K562 (cell line): Measurements from ENCODE around the gene RNF223. TPM values are rescaled to one million over a fixed set of nuclear protein-coding genes. Genes with fewer than 3 reads are reported as not detected.

Experiments used
- ATF7 ChIP-seq: fragments of 450-650 bp; IDR thresholded peaks from 2 replicates; pipeline ENCODE4 v1.7.1; 2014; ENCODE audit warnings: mild to moderate bottlenecking, moderate library complexity
- BCOR ChIP-seq: fragments of 450-650 bp; IDR thresholded peaks from 2 replicates; pipeline ENCODE4 v1.6.1; 2016
- CBX3 ChIP-seq, 2 experiments: IDR thresholded peaks; 1 replicate in 1 of 2; 2 replicates in 1 of 2; pipeline ENCODE4 v1.6.1; 2012; ENCODE audit warnings: inconsistent platforms in 2 of 2, low read length in 2 of 2, borderline replicate concordance in 1 of 2, control low read depth in 1 of 2
- EHMT2 ChIP-seq: fragments of 450-650 bp; IDR thresholded peaks from 2 replicates; pipeline ENCODE4 v1.6.1; 2018; ENCODE audit warnings: antibody characterized with exemption
- FOXK2 ChIP-seq, 2 experiments: fragments of 450-650 bp; IDR thresholded peaks in 1 of 2; conservative IDR thresholded peaks in 1 of 2; 2 replicates each; pipeline ENCODE4 v1.6.1; 2016; ENCODE audit warnings: low read depth in 2 of 2, mild to moderate bottlenecking in 1 of 2
- KLF6 ChIP-seq: fragments of 250-450 bp; sonication (Bioruptor Pico); IDR thresholded peaks from 2 replicates; pipeline ENCODE4 v1.4.0; 2020; ENCODE audit warnings: mild to moderate bottlenecking, moderate library complexity, borderline replicate concordance
- MEIS2 ChIP-seq: fragments of 450-650 bp; IDR thresholded peaks from 2 replicates; pipeline ENCODE4 v1.6.1; 2014; ENCODE audit warnings: mild to moderate bottlenecking; ENCODE audit not compliant: partially characterized antibody
- POLR2AphosphoS5 ChIP-seq: IDR thresholded peaks from 2 replicates; pipeline ENCODE4 v1.6.1; 2011; ENCODE audit warnings: mild to moderate bottlenecking, low read depth, low read length, moderate library complexity; ENCODE audit not compliant: control insufficient read depth, insufficient read depth
- POLR2G ChIP-seq: fragments of 200-400 bp; formaldehyde crosslinking; IDR thresholded peaks from 2 replicates; pipeline ENCODE4 v1.6.1; 2017; ENCODE audit warnings: low read depth, mild to moderate bottlenecking, antibody characterized with exemption, low read length, moderate library complexity
- STAT5A ChIP-seq: IDR thresholded peaks from 2 replicates; pipeline ENCODE4 v1.6.1; 2012; ENCODE audit warnings: low read length, inconsistent platforms, borderline replicate concordance
- TEAD4 ChIP-seq, 2 experiments: sonication (generic) in 1 of 2; formaldehyde crosslinking in 1 of 2; IDR thresholded peaks; 2 replicates each; pipeline versions ENCODE4 v1.6.1 to v1.8.0; 2012 to 2022; ENCODE audit warnings: borderline replicate concordance in 1 of 2, inconsistent platforms in 1 of 2, low read length in 1 of 2, mild to moderate bottlenecking in 1 of 2, missing genetic modification reagents in 1 of 2
- TRIM24 ChIP-seq, 2 experiments: fragments of 450-650 bp; IDR thresholded peaks; 2 replicates each; pipeline ENCODE4 v1.6.1; 2016
- ZBED1 ChIP-seq: IDR thresholded peaks from 2 replicates; pipeline ENCODE4 v1.6.1; 2014
- polyA plus RNA-seq, 8 experiments: library from polyadenylated mRNA; depleted of rRNA in 4 of 8; stranded (reverse) in 5 of 8; unstranded in 3 of 8; fragments of >200 nt; fragmentation: Nextera tagmentation in 2 of 8; fragmentation: Illumina TruSeq in 1 of 8; extraction: Ambion mirVana in 2 of 8; extraction: Trizol in 1 of 8; gene quantifications; 2 replicates each; pipeline versions ENCODE4 v1.2.1 to v1.2.3, GENCODE V29; 2011 to 2014; ENCODE audit warnings: inconsistent platforms in 1 of 8, missing spikeins in 1 of 8
- total RNA-seq, 7 experiments: library from RNA; depleted of rRNA in 6 of 7; stranded (reverse); fragments of >200 nt in 6 of 7; fragmentation: Illumina TruSeq in 2 of 7; extraction: Trizol in 2 of 7; gene quantifications; 2 replicates each; pipeline versions ENCODE4 v1.2.1 to v1.2.3, GENCODE V29; 2011 to 2021; ENCODE audit warnings: low replicate concordance in 1 of 7
- TF ChIP-seq, protein P1 (sequence below): fragments of 450-650 bp; IDR thresholded peaks from 2 replicates; pipeline ENCODE4 v1.6.1; 2018; ENCODE audit not compliant: partially characterized antibody
- TF ChIP-seq, protein P2 (sequence below): fragments of 450-650 bp; IDR thresholded peaks from 2 replicates; pipeline ENCODE4 v1.6.1; 2014; ENCODE audit warnings: low read depth, mild to moderate bottlenecking, moderate library complexity, borderline replicate concordance
- TF ChIP-seq, protein P3 (sequence below): fragments of 250-450 bp; sonication (Bioruptor Pico); IDR thresholded peaks from 2 replicates; pipeline ENCODE4 v1.5.0; 2020; ENCODE audit warnings: mild to moderate bottlenecking, borderline replicate concordance
- TF ChIP-seq, protein P4 (sequence below): fragments of 200-800 bp; sonication (Bioruptor generic); IDR thresholded peaks from 2 replicates; pipeline ENCODE4 v1.6.1; 2017; ENCODE audit warnings: missing genetic modification characterization, missing compliant biosample characterization
- TF ChIP-seq, protein P5 (sequence below): fragments of 450-650 bp; formaldehyde crosslinking; IDR thresholded peaks from 2 replicates; pipeline ENCODE4 v1.4.0; 2020; ENCODE audit warnings: mild to moderate bottlenecking, moderate library complexity

The RNF223 gene
- total and polyA plus RNA-seq, 9 of the 15 experiments (the other 6 are each of a cell fraction or from before 2014, with no cell fraction given), result 0.04 to 0.32 TPM; not detected in 7

DNA sequence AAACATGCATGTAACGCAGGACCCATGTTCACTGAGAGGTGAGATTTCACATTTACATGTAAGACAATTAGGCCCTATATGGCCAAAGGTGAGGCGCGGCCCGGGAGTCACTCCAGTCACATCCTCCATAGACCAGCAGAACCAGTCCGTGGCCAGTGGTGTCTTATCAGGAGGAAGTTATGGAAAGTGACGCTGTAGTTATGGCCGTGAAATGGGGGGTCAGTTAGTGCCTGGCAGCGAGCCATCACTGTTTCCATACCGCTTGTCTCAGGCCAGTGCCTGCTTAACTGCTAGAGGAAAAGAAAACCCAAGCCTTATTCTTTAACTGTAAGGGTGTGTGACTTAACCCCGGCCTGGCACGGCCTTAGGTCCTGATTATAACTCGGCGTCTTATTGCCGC is 35.6 kb upstream of the RNF223 start (continued):
- TF ChIP-seq, protein P1, sequence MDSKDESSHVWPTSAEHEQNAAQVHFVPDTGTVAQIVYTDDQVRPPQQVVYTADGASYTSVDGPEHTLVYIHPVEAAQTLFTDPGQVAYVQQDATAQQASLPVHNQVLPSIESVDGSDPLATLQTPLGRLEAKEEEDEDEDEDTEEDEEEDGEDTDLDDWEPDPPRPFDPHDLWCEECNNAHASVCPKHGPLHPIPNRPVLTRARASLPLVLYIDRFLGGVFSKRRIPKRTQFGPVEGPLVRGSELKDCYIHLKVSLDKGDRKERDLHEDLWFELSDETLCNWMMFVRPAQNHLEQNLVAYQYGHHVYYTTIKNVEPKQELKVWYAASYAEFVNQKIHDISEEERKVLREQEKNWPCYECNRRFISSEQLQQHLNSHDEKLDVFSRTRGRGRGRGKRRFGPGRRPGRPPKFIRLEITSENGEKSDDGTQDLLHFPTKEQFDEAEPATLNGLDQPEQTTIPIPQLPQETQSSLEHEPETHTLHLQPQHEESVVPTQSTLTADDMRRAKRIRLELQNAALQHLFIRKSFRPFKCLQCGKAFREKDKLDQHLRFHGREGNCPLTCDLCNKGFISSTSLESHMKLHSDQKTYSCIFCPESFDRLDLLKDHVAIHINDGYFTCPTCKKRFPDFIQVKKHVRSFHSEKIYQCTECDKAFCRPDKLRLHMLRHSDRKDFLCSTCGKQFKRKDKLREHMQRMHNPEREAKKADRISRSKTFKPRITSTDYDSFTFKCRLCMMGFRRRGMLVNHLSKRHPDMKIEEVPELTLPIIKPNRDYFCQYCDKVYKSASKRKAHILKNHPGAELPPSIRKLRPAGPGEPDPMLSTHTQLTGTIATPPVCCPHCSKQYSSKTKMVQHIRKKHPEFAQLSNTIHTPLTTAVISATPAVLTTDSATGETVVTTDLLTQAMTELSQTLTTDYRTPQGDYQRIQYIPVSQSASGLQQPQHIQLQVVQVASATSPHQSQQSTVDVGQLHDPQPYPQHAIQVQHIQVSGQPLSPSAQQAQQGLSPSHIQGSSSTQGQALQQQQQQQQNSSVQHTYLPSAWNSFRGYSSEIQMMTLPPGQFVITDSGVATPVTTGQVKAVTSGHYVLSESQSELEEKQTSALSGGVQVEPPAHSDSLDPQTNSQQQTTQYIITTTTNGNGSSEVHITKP, result no peak
- TF ChIP-seq, protein P2, sequence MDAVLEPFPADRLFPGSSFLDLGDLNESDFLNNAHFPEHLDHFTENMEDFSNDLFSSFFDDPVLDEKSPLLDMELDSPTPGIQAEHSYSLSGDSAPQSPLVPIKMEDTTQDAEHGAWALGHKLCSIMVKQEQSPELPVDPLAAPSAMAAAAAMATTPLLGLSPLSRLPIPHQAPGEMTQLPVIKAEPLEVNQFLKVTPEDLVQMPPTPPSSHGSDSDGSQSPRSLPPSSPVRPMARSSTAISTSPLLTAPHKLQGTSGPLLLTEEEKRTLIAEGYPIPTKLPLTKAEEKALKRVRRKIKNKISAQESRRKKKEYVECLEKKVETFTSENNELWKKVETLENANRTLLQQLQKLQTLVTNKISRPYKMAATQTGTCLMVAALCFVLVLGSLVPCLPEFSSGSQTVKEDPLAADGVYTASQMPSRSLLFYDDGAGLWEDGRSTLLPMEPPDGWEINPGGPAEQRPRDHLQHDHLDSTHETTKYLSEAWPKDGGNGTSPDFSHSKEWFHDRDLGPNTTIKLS, result no peak
- TF ChIP-seq POLR2G, result no peak
- TF ChIP-seq STAT5A, result no peak
- peak in 1 of 2 experiments; percentile 30; a peak in 1 of 4 replicates for TF ChIP-seq FOXK2 (conservative IDR thresholded peaks at IDR 0.05 in 1 of 2, IDR thresholded peaks at IDR 0.05 in 1 of 2; ENCODE audit: low read depth in 2 of 2)
- TF ChIP-seq POLR2AphosphoS5, result peak; percentile 46; the same call in 1 of the 2 replicates
- peak in 1 of 2 experiments; percentile 79; a peak in 1 of 3 replicates for TF ChIP-seq CBX3 (IDR thresholded peaks at IDR 0.05; ENCODE audit: borderline replicate concordance in 1 of 2, low read length in 2 of 2)
- TF ChIP-seq, protein P3, sequence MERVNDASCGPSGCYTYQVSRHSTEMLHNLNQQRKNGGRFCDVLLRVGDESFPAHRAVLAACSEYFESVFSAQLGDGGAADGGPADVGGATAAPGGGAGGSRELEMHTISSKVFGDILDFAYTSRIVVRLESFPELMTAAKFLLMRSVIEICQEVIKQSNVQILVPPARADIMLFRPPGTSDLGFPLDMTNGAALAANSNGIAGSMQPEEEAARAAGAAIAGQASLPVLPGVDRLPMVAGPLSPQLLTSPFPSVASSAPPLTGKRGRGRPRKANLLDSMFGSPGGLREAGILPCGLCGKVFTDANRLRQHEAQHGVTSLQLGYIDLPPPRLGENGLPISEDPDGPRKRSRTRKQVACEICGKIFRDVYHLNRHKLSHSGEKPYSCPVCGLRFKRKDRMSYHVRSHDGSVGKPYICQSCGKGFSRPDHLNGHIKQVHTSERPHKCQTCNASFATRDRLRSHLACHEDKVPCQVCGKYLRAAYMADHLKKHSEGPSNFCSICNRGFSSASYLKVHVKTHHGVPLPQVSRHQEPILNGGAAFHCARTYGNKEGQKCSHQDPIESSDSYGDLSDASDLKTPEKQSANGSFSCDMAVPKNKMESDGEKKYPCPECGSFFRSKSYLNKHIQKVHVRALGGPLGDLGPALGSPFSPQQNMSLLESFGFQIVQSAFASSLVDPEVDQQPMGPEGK (CRISPR knock-in tag), result no peak
- peak; percentile 74 for TF ChIP-seq EHMT2
- TF ChIP-seq, protein P4, sequence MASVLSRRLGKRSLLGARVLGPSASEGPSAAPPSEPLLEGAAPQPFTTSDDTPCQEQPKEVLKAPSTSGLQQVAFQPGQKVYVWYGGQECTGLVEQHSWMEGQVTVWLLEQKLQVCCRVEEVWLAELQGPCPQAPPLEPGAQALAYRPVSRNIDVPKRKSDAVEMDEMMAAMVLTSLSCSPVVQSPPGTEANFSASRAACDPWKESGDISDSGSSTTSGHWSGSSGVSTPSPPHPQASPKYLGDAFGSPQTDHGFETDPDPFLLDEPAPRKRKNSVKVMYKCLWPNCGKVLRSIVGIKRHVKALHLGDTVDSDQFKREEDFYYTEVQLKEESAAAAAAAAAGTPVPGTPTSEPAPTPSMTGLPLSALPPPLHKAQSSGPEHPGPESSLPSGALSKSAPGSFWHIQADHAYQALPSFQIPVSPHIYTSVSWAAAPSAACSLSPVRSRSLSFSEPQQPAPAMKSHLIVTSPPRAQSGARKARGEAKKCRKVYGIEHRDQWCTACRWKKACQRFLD (CRISPR knock-in tag), result peak; percentile 37; the same call in 1 of the 2 replicates
- TF ChIP-seq MEIS2, result no peak
- peak; percentile 59; the same call in 1 of the 2 replicates for TF ChIP-seq BCOR
- TF ChIP-seq ATF7, result peak; percentile 61
- TF ChIP-seq KLF6 (CRISPR knock-in tag), result no peak
- peak; percentile 32 to 78; a peak in 3 of 4 replicates for TF ChIP-seq TRIM24 (IDR thresholded peaks at IDR 0.05)
- TF ChIP-seq TEAD4 (IDR thresholded peaks at IDR 0.05; ENCODE audit: low read length), result peak; percentile 61
- no peak for TF ChIP-seq TEAD4 (CRISPR knock-in tag; IDR thresholded peaks at IDR 0.05; ENCODE audit: borderline replicate concordance)
- no peak for TF ChIP-seq ZBED1
- TF ChIP-seq, protein P5, sequence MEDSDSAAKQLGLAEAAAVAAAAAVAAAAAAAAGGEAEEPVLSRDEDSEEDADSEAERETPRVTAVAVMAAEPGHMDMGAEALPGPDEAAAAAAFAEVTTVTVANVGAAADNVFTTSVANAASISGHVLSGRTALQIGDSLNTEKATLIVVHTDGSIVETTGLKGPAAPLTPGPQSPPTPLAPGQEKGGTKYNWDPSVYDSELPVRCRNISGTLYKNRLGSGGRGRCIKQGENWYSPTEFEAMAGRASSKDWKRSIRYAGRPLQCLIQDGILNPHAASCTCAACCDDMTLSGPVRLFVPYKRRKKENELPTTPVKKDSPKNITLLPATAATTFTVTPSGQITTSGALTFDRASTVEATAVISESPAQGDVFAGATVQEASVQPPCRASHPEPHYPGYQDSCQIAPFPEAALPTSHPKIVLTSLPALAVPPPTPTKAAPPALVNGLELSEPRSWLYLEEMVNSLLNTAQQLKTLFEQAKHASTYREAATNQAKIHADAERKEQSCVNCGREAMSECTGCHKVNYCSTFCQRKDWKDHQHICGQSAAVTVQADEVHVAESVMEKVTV (CRISPR knock-in tag), result no peak
